GM12878 (cell line): ENCODE measurements around the gene EIF5. TPM values are rescaled to one million over a fixed set of nuclear protein-coding genes. Genes with fewer than 3 reads are reported as not detected.
A peak's percentile ranks its signal among the peaks of the same experiment; 100 is the strongest.

Source experiments
- BRCA1 ChIP-seq: IDR thresholded peaks from 2 replicates; pipeline ENCODE4 v1.6.1; 2011; ENCODE audit warnings: low read depth, low read length, improper control_type of control experiment
- CREB1 ChIP-seq: IDR thresholded peaks from 2 replicates; pipeline ENCODE4 v1.6.1; 2012; ENCODE audit warnings: low read depth, mild to moderate bottlenecking, inconsistent platforms
- E4F1 ChIP-seq: fragments of 450-650 bp; IDR thresholded peaks from 2 replicates; pipeline ENCODE4 v1.6.1; 2018; ENCODE audit warnings: borderline replicate concordance, mild to moderate bottlenecking; ENCODE audit not compliant: partially characterized antibody
- GABPA ChIP-seq: IDR thresholded peaks from 2 replicates; pipeline ENCODE4 v1.6.1; 2014; ENCODE audit warnings: antibody characterized with exemption, low read depth, mild to moderate bottlenecking, inconsistent platforms
- HCFC1 ChIP-seq: fragments of 150-350 bp; IDR thresholded peaks from 2 replicates; pipeline ENCODE4 v1.6.1; 2014; ENCODE audit warnings: low read length
- IRF3 ChIP-seq: fragments of 450-650 bp; IDR thresholded peaks from 2 replicates; pipeline ENCODE4 v1.6.1; 2014; ENCODE audit warnings: mild to moderate bottlenecking
- IRF4 ChIP-seq: IDR thresholded peaks from 2 replicates; pipeline ENCODE4 v1.6.1; 2011; ENCODE audit warnings: low read depth, low read length
- JUNB ChIP-seq: IDR thresholded peaks from 2 replicates; pipeline ENCODE4 v1.6.1; 2016; ENCODE audit warnings: antibody characterized with exemption, mild to moderate bottlenecking
- KDM1A ChIP-seq: fragments of 200-600 bp; sonication (generic); IDR thresholded peaks from 2 replicates; pipeline ENCODE4 v1.6.1; 2016; ENCODE audit warnings: borderline replicate concordance
- KLF5 ChIP-seq: fragments of 450-650 bp; IDR thresholded peaks from 2 replicates; pipeline ENCODE4 v1.6.1; 2014; ENCODE audit warnings: mild to moderate bottlenecking; ENCODE audit not compliant: partially characterized antibody
- MEF2B ChIP-seq: fragments of 450-650 bp; IDR thresholded peaks from 2 replicates; pipeline ENCODE4 v1.6.1; 2018; ENCODE audit warnings: mild to moderate bottlenecking, moderate library complexity; ENCODE audit not compliant: partially characterized antibody, poor library complexity, severe bottlenecking
- MXI1 ChIP-seq: fragments of 150-350 bp; IDR thresholded peaks from 2 replicates; pipeline ENCODE4 v1.6.1; 2011; ENCODE audit warnings: low read depth, mild to moderate bottlenecking, inconsistent platforms, low read length, improper control_type of control experiment
- NFXL1 ChIP-seq: fragments of 450-650 bp; IDR thresholded peaks from 2 replicates; pipeline ENCODE4 v1.6.1; 2017; ENCODE audit warnings: antibody characterized with exemption, mild to moderate bottlenecking, borderline replicate concordance
- NFYB ChIP-seq: IDR thresholded peaks from 2 replicates; pipeline ENCODE4 v1.6.1; 2011; ENCODE audit warnings: low read depth, mild to moderate bottlenecking, low read length, improper control_type of control experiment, moderate library complexity; ENCODE audit not compliant: insufficient read depth
- NKRF ChIP-seq: fragments of 450-650 bp; conservative IDR thresholded peaks from 2 replicates; pipeline ENCODE4 v1.6.1; 2017; ENCODE audit warnings: mild to moderate bottlenecking, moderate library complexity
- POLR2A ChIP-seq: IDR thresholded peaks from 2 replicates; pipeline ENCODE4 v1.6.1; 2011; ENCODE audit warnings: low read depth, mild to moderate bottlenecking, low read length
- POLR2AphosphoS2 ChIP-seq: IDR thresholded peaks from 2 replicates; pipeline ENCODE4 v1.6.1; 2011; ENCODE audit warnings: low read depth, mild to moderate bottlenecking, low read length, improper control_type of control experiment, moderate library complexity
- RAD21 ChIP-seq: IDR thresholded peaks from 2 replicates; pipeline ENCODE4 v1.6.1; 2011; ENCODE audit warnings: mild to moderate bottlenecking, low read depth, low read length, moderate library complexity; ENCODE audit not compliant: insufficient read depth
- RAD51 ChIP-seq: fragments of 450-650 bp; IDR thresholded peaks from 2 replicates; pipeline ENCODE4 v1.6.1; 2016; ENCODE audit warnings: moderate library complexity, mild to moderate bottlenecking, inconsistent platforms
- RB1 ChIP-seq: fragments of 450-650 bp; formaldehyde crosslinking; IDR thresholded peaks from 2 replicates; pipeline ENCODE4 v1.6.1; 2017; ENCODE audit warnings: mild to moderate bottlenecking, borderline replicate concordance
- RELA ChIP-seq: fragments of 450-650 bp; IDR thresholded peaks from 2 replicates; pipeline ENCODE4 v1.8.0; 2014; ENCODE audit warnings: borderline replicate concordance; ENCODE audit not compliant: partially characterized antibody
- SIN3A ChIP-seq: IDR thresholded peaks from 2 replicates; pipeline ENCODE4 v1.6.1; 2012; ENCODE audit warnings: low read depth, low read length, improper control_type of control experiment
- SP1 ChIP-seq: IDR thresholded peaks from one replicate; pipeline ENCODE4 v1.6.1; 2011; ENCODE audit warnings: low read depth, low read length
- STAT3 ChIP-seq: IDR thresholded peaks from 2 replicates; pipeline ENCODE4 v1.6.1; 2011; ENCODE audit warnings: low read depth, low read length, improper control_type of control experiment
- SUZ12 ChIP-seq: fragments of 200-600 bp; sonication (generic); IDR thresholded peaks from one replicate; pipeline ENCODE4 v1.6.1; 2018; ENCODE audit warnings: antibody characterized with exemption, mild to moderate bottlenecking; ENCODE audit not compliant: unreplicated experiment
- TARDBP ChIP-seq: IDR thresholded peaks from 2 replicates; pipeline ENCODE4 v1.6.1; 2016; ENCODE audit warnings: borderline replicate concordance
- WRNIP1 ChIP-seq: IDR thresholded peaks from 2 replicates; pipeline ENCODE4 v1.6.1; 2011; ENCODE audit warnings: low read depth, low read length, improper control_type of control experiment, borderline replicate concordance
- YBX1 ChIP-seq: fragments of 450-650 bp; IDR thresholded peaks from 2 replicates; pipeline ENCODE4 v1.6.1; 2016; ENCODE audit warnings: antibody characterized with exemption
- polyA plus RNA-seq, 11 experiments: library from polyadenylated mRNA; depleted of rRNA in 4 of 11; unstranded in 6 of 11; stranded (reverse) in 5 of 11; fragments of >200 nt; fragmentation: Nextera tagmentation in 4 of 11; fragmentation: Illumina TruSeq in 1 of 11; extraction: Ambion mirVana in 4 of 11; extraction: Trizol in 1 of 11; gene quantifications; 1 replicate in 1 of 11; 2 replicates in 10 of 11; pipeline versions ENCODE4 v1.2.1 to v1.2.3, GENCODE V29; 2011 to 2016; ENCODE audit warnings: inconsistent platforms in 2 of 11, missing spikeins in 2 of 11, low read depth in 1 of 11
- total RNA-seq, 4 experiments: library from RNA; depleted of rRNA in 3 of 4; stranded (reverse); fragments of >200 nt in 3 of 4; fragmentation: Illumina TruSeq in 1 of 4; extraction: Trizol in 1 of 4; gene quantifications; 2 replicates each; pipeline versions ENCODE4 v1.2.1 to v1.2.3, GENCODE V29; 2013 to 2021

The EIF5 gene
- total and polyA plus RNA-seq, 10 of the 15 experiments (the other 5 are each of a cell fraction or from before 2014, with no cell fraction given) = 51.2 to 360 (median 115) TPM

GRCh38 chr14:103385152-103385928, 51.3 kb downstream of the EIF5 start, which contains the start of gene MARK3 (continued):
- peak; percentile 66 for TF ChIP-seq KLF5
- 0 out of 2 replicates have a peak, but pooled peaks have one; percentile 43 for TF ChIP-seq WRNIP1
- TF ChIP-seq RAD21 = no peak
- TF ChIP-seq NKRF = no peak; the same call in 1 of the 2 replicates
- TF ChIP-seq GABPA = peak; percentile 89
- TF ChIP-seq JUNB = no peak
- no peak for TF ChIP-seq TARDBP
- TF ChIP-seq POLR2A = peak; percentile 96
- no peak for TF ChIP-seq STAT3
- TF ChIP-seq KDM1A = no peak
- TF ChIP-seq E4F1 = no peak
- no peak for TF ChIP-seq SUZ12
- TF ChIP-seq CREB1 = peak; percentile 94
- TF ChIP-seq NFYB = peak; percentile 93
- TF ChIP-seq BRCA1 = no peak
- TF ChIP-seq RAD51 = no peak
- peak; percentile 46 for TF ChIP-seq MEF2B
- peak; percentile 66 for TF ChIP-seq HCFC1
- peak; percentile 94 for TF ChIP-seq MXI1
- TF ChIP-seq NFXL1 = 0 out of 2 replicates have a peak, but pooled peaks have one; percentile 66
- TF ChIP-seq IRF4 = no peak
- peak; percentile 49 for TF ChIP-seq SP1
- TF ChIP-seq YBX1 = no peak
- TF ChIP-seq RB1 = no peak
- TF ChIP-seq SIN3A = no peak; the same call in 1 of the 2 replicates
- TF ChIP-seq POLR2AphosphoS2 = peak; percentile 70; the same call in 1 of the 2 replicates
- TF ChIP-seq RELA = peak; percentile 44
- TF ChIP-seq IRF3 = peak; percentile 61; the same call in 1 of the 2 replicates
